ENCODE data around the gene CDK1. TPM values are rescaled to one million over a fixed set of nuclear protein-coding genes. Genes with fewer than 3 reads are reported as not detected.

The CDK1 gene
- total and polyA plus RNA-seq, 2 of the 8 experiments (the other 6 are each of a cell fraction or from before 2014, with no cell fraction given), result 29.4 to 111 TPM

GRCh38 chr10:60789340-60789739 is 11.1 kb downstream of the CDK1 start:
- Histone ChIP-seq H3K36me3 (ENCODE audit: control insufficient read depth in 2 of 4, insufficient read depth in 4 of 4, low read length in 3 of 4) (peaks cover 3 to 92% (median 41%) of the 10 kb centered on the region in 4 experiments), H3K4me1 (replicated peaks in 1 of 4; ENCODE audit: control insufficient read depth in 3 of 4, insufficient read depth in 4 of 4, low read length in 3 of 4) (no peaks in the 10 kb centered on the region; a peak in 1 of 7 replicates), H2BK120ac (replicated peaks; ENCODE audit: low read depth, low read length) (no peak overlapping the region), H3K4ac (replicated peaks; ENCODE audit: insufficient read length, low read depth, low read length) (no peak overlapping the region), H2BK12ac (ENCODE audit: low read depth, low read length) (no peak overlapping the region), H3K56ac (replicated peaks; ENCODE audit: insufficient read length, low read depth, low read length) (no peak overlapping the region), H3K23me2 (ENCODE audit: low read depth, low read length) (no peaks in the 10 kb centered on the region), H3K27ac (ENCODE audit: low read depth, low read length) (no peak overlapping the region), H4K5ac (ENCODE audit: insufficient read length, low read depth, low read length) (no peak overlapping the region), H2BK15ac (ENCODE audit: low read length) (no peak overlapping the region), H4K91ac (replicated peaks; ENCODE audit: insufficient read length, low read length) (no peak overlapping the region), H2BK20ac (ENCODE audit: low read length) (no peak overlapping the region), H3K9me3 (ENCODE audit: insufficient read depth in 2 of 2, low read depth in 1 of 2, low read length in 1 of 2) (no peaks in the 10 kb centered on the region), H2BK5ac (ENCODE audit: low read depth, low read length) (no peak overlapping the region), H3K18ac (ENCODE audit: extremely low read depth, low read length) (no peak overlapping the region), H2AK5ac (ENCODE audit: low read depth, low read length) (no peak overlapping the region), H3K14ac (ENCODE audit: insufficient read length) (no peak overlapping the region), H3K79me2 (ENCODE audit: control insufficient read depth in 1 of 2, insufficient read depth in 2 of 2, low read length in 2 of 2) (peaks cover 0 to 75% of the 10 kb centered on the region in 2 experiments; a peak in 3 of 4 replicates), H3K27me3 (replicated peaks in 1 of 4; ENCODE audit: control insufficient read depth in 3 of 4, extremely low read depth in 1 of 4, insufficient read depth in 3 of 4, low read length in 3 of 4) (no peaks in the 10 kb centered on the region), H3K23ac (ENCODE audit: insufficient read length) (no peak overlapping the region), H3K79me1 (ENCODE audit: low read depth, low read length) (no peaks in the 10 kb centered on the region; the same call in 1 of the 2 replicates), H2AFZ (ENCODE audit: low read length) (no peak overlapping the region), H3K4me2 (ENCODE audit: insufficient read depth in 1 of 2, low read depth in 2 of 2, low read length in 2 of 2) (no peak overlapping the region), H4K20me1 (replicated peaks in 1 of 2; ENCODE audit: control insufficient read depth in 1 of 2, insufficient read depth in 2 of 2, low read length in 2 of 2) (peaks cover 6 to 9% of the 10 kb centered on the region in 2 experiments), H4K8ac (ENCODE audit: extremely low read depth, insufficient read depth, low read length) (no peak overlapping the region), H3K4me3 (ENCODE audit: extremely low read depth in 1 of 4, insufficient read depth in 2 of 4, low read depth in 3 of 4, low read length in 4 of 4) (no peak overlapping the region), H3K9ac (replicated peaks in 1 of 4; ENCODE audit: extremely low read depth in 1 of 4, low read depth in 3 of 4, low read length in 3 of 4) (no peak overlapping the region)
- no peak for FAIRE-seq
- WGBS, 2 experiments (ENCODE audit: extremely low coverage in 1 of 2, insufficient coverage in 1 of 2, insufficient read length in 1 of 2, insufficient replicate concordance in 2 of 2, low coverage in 1 of 2, low lambda C conversion rate in 2 of 2, missing lambda C conversion rate in 1 of 2), result 48% methylated on average over 4 of the region's 4 CpGs; no CpG with 5 or more reads in 1 of the 2 experiments
- CTCF ChIA-PET (ENCODE audit: partially characterized antibody), result interaction anchor here (0.7 kb wide), 1 partner anchor 16 kb away, joined by 3 read pairs; no protein-coding TSS in a partner anchor
- POLR2A ChIA-PET (ENCODE audit: partially characterized antibody), result interaction anchor here (1.5 kb wide), 1 partner anchor 10 kb away, joined by 4 read pairs; no protein-coding TSS in a partner anchor
- no peak for DNase-seq (ENCODE audit: low read depth in 1 of 2, low spot score in 2 of 2)
- TF ChIP-seq E2F6 (IDR thresholded peaks at IDR 0.05), result no peak
- TF ChIP-seq CBX8 (IDR thresholded peaks at IDR 0.05; ENCODE audit: borderline replicate concordance, low read depth, low read length), result no peak
- TF ChIP-seq SIN3A (conservative IDR thresholded peaks at IDR 0.05 in 1 of 2, IDR thresholded peaks at IDR 0.05 in 1 of 2; ENCODE audit: low read depth in 1 of 2, low read length in 2 of 2), result no peak
- no peak for TF ChIP-seq EGR1 (IDR thresholded peaks at IDR 0.05; ENCODE audit: borderline replicate concordance, low read depth, low read length)
- TF ChIP-seq ATF2 (IDR thresholded peaks at IDR 0.05; ENCODE audit: low read length), result no peak
- no peak for TF ChIP-seq JUN (IDR thresholded peaks at IDR 0.05; ENCODE audit: low read depth, low read length)
- TF ChIP-seq SIX5 (IDR thresholded peaks at IDR 0.05; ENCODE audit: low read depth, low read length), result no peak
- TF ChIP-seq JUND (IDR thresholded peaks at IDR 0.05; ENCODE audit: low read length), result no peak
- TF ChIP-seq TCF12 (IDR thresholded peaks at IDR 0.05; ENCODE audit: low read depth, low read length), result no peak
- TF ChIP-seq CEBPB (IDR thresholded peaks at IDR 0.05; ENCODE audit: low read depth, low read length), result no peak
- TF ChIP-seq RAD21 (IDR thresholded peaks at IDR 0.05 in 1 of 2, conservative IDR thresholded peaks at IDR 0.05 in 1 of 2; ENCODE audit: low read depth in 2 of 2, low read length in 2 of 2), result no peak
- TF ChIP-seq KDM5A (IDR thresholded peaks at IDR 0.05; ENCODE audit: low read length), result no peak

All from H1 (cell line).